GM18909 (cell line): Measurements from ENCODE around the gene STK32B.
"Not testable (repeated sequence)": the region's sequence is repeated elsewhere in the genome, so short reads cannot be mapped to it uniquely, and the experiment has no call there.

Experiments used
- ATAC-seq: cut with Tn5 transposase; IDR thresholded peaks from one replicate; pipeline ENCODE4 v1.9.1; 2021; ENCODE audit warnings: mild to moderate bottlenecking; ENCODE audit not compliant: unreplicated experiment, poor library complexity

The STK32B gene

GRCh38 chr4:5247061-5247460 is 195.8 kb downstream of the STK32B start:
- ATAC-seq: not testable (repeated sequence)

GRCh38 chr4:5247735-5248134 is 196.5 kb downstream of the STK32B start:
- no peak for ATAC-seq

- ATAC-seq: no peak
Observed at GRCh38 chr4:5249727-5250126, 198.4 kb downstream of the STK32B start.

- ATAC-seq: not testable (repeated sequence)
Observed at GRCh38 chr4:5250536-5250935, 199.3 kb downstream of the STK32B start.

- ATAC-seq: no peak
Observed at GRCh38 chr4:5256421-5256820, 205.1 kb downstream of the STK32B start.

GRCh38 chr4:5257086-5257485 is 205.8 kb downstream of the STK32B start:
- no peak for ATAC-seq

- ATAC-seq: no peak
Observed at GRCh38 chr4:5259471-5259870, 208.2 kb downstream of the STK32B start.

- ATAC-seq: no peak
Observed at GRCh38 chr4:5260121-5260520, 208.8 kb downstream of the STK32B start.

- ATAC-seq: no peak
Observed at GRCh38 chr4:5261866-5262265, 210.6 kb downstream of the STK32B start.

GRCh38 chr4:5266991-5267390 is 215.7 kb downstream of the STK32B start:
- ATAC-seq: no peak

GRCh38 chr4:5267408-5267807 is 216.1 kb downstream of the STK32B start:
- no peak for ATAC-seq

- ATAC-seq: no peak
Observed at GRCh38 chr4:5276475-5277075, 225.3 kb downstream of the STK32B start.

- no peak for ATAC-seq
Observed at GRCh38 chr4:5277079-5277478, 225.8 kb downstream of the STK32B start.

GRCh38 chr4:5278213-5278612 is 226.9 kb downstream of the STK32B start:
- no peak for ATAC-seq

- not testable (repeated sequence) for ATAC-seq
Observed at GRCh38 chr4:5280069-5280468, 228.8 kb downstream of the STK32B start.

GRCh38 chr4:5280828-5281227 is 229.5 kb downstream of the STK32B start:
- ATAC-seq: no peak

GRCh38 chr4:5283837-5284236 is 232.6 kb downstream of the STK32B start:
- ATAC-seq: no peak

- ATAC-seq: no peak
Observed at GRCh38 chr4:5284517-5284916, 233.2 kb downstream of the STK32B start.

- ATAC-seq: no peak
Observed at GRCh38 chr4:5292101-5292500, 240.8 kb downstream of the STK32B start.

GRCh38 chr4:5298000-5298787 is 246.9 kb downstream of the STK32B start:
- not testable (repeated sequence) for ATAC-seq

GRCh38 chr4:5300283-5300682 is 249.0 kb downstream of the STK32B start:
- no peak for ATAC-seq

- no peak for ATAC-seq
Observed at GRCh38 chr4:5307928-5308327, 256.6 kb downstream of the STK32B start.
